ENCODE data around the gene TCIRG1.

Gene TCIRG1

GRCh38 chr11:68049509-68050370, 10.9 kb downstream of the TCIRG1 start:
- FAIRE-seq (no peak), DNase-seq (ENCODE audit: insufficient read length, low spot score) (no peak)

GRCh38 chr11:68050371-68050841, 11.6 kb downstream of the TCIRG1 start:
- no peak for DNase-seq (ENCODE audit: insufficient read length, low spot score)
- FAIRE-seq: no peak

- no peak for FAIRE-seq
- DNase-seq (ENCODE audit: insufficient read length, low spot score): no peak
Measured at GRCh38 chr11:68051191-68052136, 12.6 kb downstream of the TCIRG1 start.

- FAIRE-seq (no peak), DNase-seq (ENCODE audit: insufficient read length, low spot score) (no peak)
Measured at GRCh38 chr11:68052137-68052873, 13.5 kb downstream of the TCIRG1 start.

GRCh38 chr11:68053117-68053516, 14.3 kb downstream of the TCIRG1 start:
- DNase-seq (ENCODE audit: insufficient read length, low spot score) (no peak), FAIRE-seq (no peak)

- FAIRE-seq: no peak
Measured at GRCh38 chr11:68053981-68054812, 15.4 kb downstream of the TCIRG1 start.

GRCh38 chr11:68056317-68057285, 17.8 kb downstream of the TCIRG1 start:
- no peak for FAIRE-seq
- DNase-seq (ENCODE audit: insufficient read length, low spot score): no peak

More at GRCh38 chr11:68053981-68054812, 15.4 kb downstream of the TCIRG1 start:
- DNase-seq (ENCODE audit: insufficient read length, low spot score): no peak

GRCh38 chr11:68057807-68058206, 19.0 kb downstream of the TCIRG1 start:
- DNase-seq (ENCODE audit: insufficient read length, low spot score): no peak
- no peak for FAIRE-seq

- DNase-seq (ENCODE audit: insufficient read length, low spot score) (no peak), FAIRE-seq (no peak)
Measured at GRCh38 chr11:68061508-68061907, 22.7 kb downstream of the TCIRG1 start.

GRCh38 chr11:68064926-68065325, 26.1 kb downstream of the TCIRG1 start:
- DNase-seq (ENCODE audit: insufficient read length, low spot score): no peak
- FAIRE-seq: no peak

GRCh38 chr11:68065841-68066240, 27.0 kb downstream of the TCIRG1 start:
- FAIRE-seq (no peak), DNase-seq (ENCODE audit: insufficient read length, low spot score) (no peak)

- FAIRE-seq (no peak), DNase-seq (ENCODE audit: insufficient read length, low spot score) (no peak)
Measured at GRCh38 chr11:68066742-68067141, 27.9 kb downstream of the TCIRG1 start.

GRCh38 chr11:68067991-68068390, 29.2 kb downstream of the TCIRG1 start:
- no peak for DNase-seq (ENCODE audit: insufficient read length, low spot score)
- FAIRE-seq: no peak

- FAIRE-seq: no peak
Measured at GRCh38 chr11:68071281-68072048, 32.6 kb downstream of the TCIRG1 start.

GRCh38 chr11:68074584-68075352, 35.9 kb downstream of the TCIRG1 start:
- DNase-seq (ENCODE audit: insufficient read length, low spot score) (no peak), FAIRE-seq (no peak)

More at GRCh38 chr11:68071281-68072048, 32.6 kb downstream of the TCIRG1 start:
- no peak for DNase-seq (ENCODE audit: insufficient read length, low spot score)

- DNase-seq (ENCODE audit: insufficient read length, low spot score) (no peak), FAIRE-seq (no peak)
Measured at GRCh38 chr11:68076371-68077042, 37.7 kb downstream of the TCIRG1 start.
